SK-N-SH treated with all-trans-retinoic acid at 6 μM for 48 hours (cell line): ENCODE measurements around the gene CCND3.

Experiments
- ATAC-seq: fragments of 200-7000 bp; cut with Tn5 transposase; 3 replicates; pipeline ENCODE4 v1.9.1; 2020; ENCODE audit warnings: mild to moderate bottlenecking, moderate library complexity
- ARNTL ChIP-seq: fragments of 450-650 bp; formaldehyde crosslinking; IDR thresholded peaks from 2 replicates; pipeline ENCODE4 v1.5.0; 2020; ENCODE audit warnings: low read depth, mild to moderate bottlenecking, moderate library complexity, borderline replicate concordance
- BACH2 ChIP-seq: fragments of 250-450 bp; sonication (Bioruptor Pico); IDR thresholded peaks from 2 replicates; pipeline ENCODE4 v1.9.0; 2021; ENCODE audit warnings: mild to moderate bottlenecking, borderline replicate concordance
- CSDC2 ChIP-seq: fragments of 250-450 bp; sonication (Bioruptor Pico); IDR thresholded peaks from 2 replicates; pipeline ENCODE4 v1.5.0; 2020; ENCODE audit warnings: mild to moderate bottlenecking, moderate library complexity
- ESRRG ChIP-seq: fragments of 250-450 bp; sonication (Bioruptor Pico); IDR thresholded peaks from 2 replicates; pipeline ENCODE4 v1.6.1; 2021; ENCODE audit warnings: mild to moderate bottlenecking
- GLIS3 ChIP-seq: fragments of 250-450 bp; sonication (Bioruptor Pico); IDR thresholded peaks from 2 replicates; pipeline ENCODE4 v1.5.0; 2020; ENCODE audit warnings: mild to moderate bottlenecking, moderate library complexity
- OSR1 ChIP-seq: fragments of 250-450 bp; sonication (Bioruptor Pico); IDR thresholded peaks from 2 replicates; pipeline ENCODE4 v1.8.0; 2022; ENCODE audit warnings: moderate library complexity, mild to moderate bottlenecking, inconsistent platforms
- PPARA ChIP-seq: fragments of 250-450 bp; sonication (Bioruptor Pico); IDR thresholded peaks from 2 replicates; pipeline ENCODE4 v1.5.0; 2020; ENCODE audit warnings: mild to moderate bottlenecking, borderline replicate concordance
- RARB ChIP-seq: fragments of 250-450 bp; sonication (Bioruptor Pico); IDR thresholded peaks from 2 replicates; pipeline ENCODE4 v1.8.0; 2021; ENCODE audit warnings: mild to moderate bottlenecking, moderate library complexity
- TCF4 ChIP-seq: fragments of 250-450 bp; sonication (Bioruptor Pico); IDR thresholded peaks from 2 replicates; pipeline ENCODE4 v1.8.0; 2021; ENCODE audit warnings: mild to moderate bottlenecking, moderate library complexity, borderline replicate concordance
- TOX ChIP-seq: fragments of 250-450 bp; sonication (Bioruptor Pico); IDR thresholded peaks from 2 replicates; pipeline ENCODE4 v1.8.0; 2021; ENCODE audit warnings: mild to moderate bottlenecking, moderate library complexity, borderline replicate concordance
- ZC3H10 ChIP-seq: fragments of 250-450 bp; sonication (Bioruptor Pico); IDR thresholded peaks from 2 replicates; pipeline ENCODE4 v1.5.1; 2021; ENCODE audit warnings: mild to moderate bottlenecking, moderate library complexity
- ZFP3 ChIP-seq: fragments of 250-450 bp; sonication (Bioruptor Pico); IDR thresholded peaks from 2 replicates; pipeline ENCODE4 v1.5.0; 2020; ENCODE audit warnings: mild to moderate bottlenecking, moderate library complexity
- ZFP30 ChIP-seq: fragments of 450-650 bp; formaldehyde crosslinking; IDR thresholded peaks from 2 replicates; pipeline ENCODE4 v1.5.0; 2022; ENCODE audit warnings: mild to moderate bottlenecking, moderate library complexity
- ZNF565 ChIP-seq: fragments of 450-650 bp; formaldehyde crosslinking; conservative IDR thresholded peaks from 2 replicates; pipeline ENCODE4 v1.5.0; 2020; ENCODE audit warnings: low read depth, mild to moderate bottlenecking, moderate library complexity
- ZNF8 ChIP-seq: fragments of 450-650 bp; formaldehyde crosslinking; IDR thresholded peaks from 2 replicates; pipeline ENCODE4 v1.5.0; 2020; ENCODE audit warnings: mild to moderate bottlenecking, moderate library complexity
- TF ChIP-seq, protein P1 (sequence below): fragments of 250-450 bp; sonication (Bioruptor Pico); IDR thresholded peaks from 2 replicates; pipeline ENCODE4 v1.5.1; 2021; ENCODE audit warnings: mild to moderate bottlenecking, moderate library complexity
- TF ChIP-seq, protein P2 (sequence below): fragments of 250-450 bp; sonication (Bioruptor Pico); IDR thresholded peaks from 2 replicates; pipeline ENCODE4 v1.8.0; 2020; ENCODE audit warnings: mild to moderate bottlenecking, moderate library complexity, borderline replicate concordance
- TF ChIP-seq, protein P3 (sequence below): fragments of 250-450 bp; sonication (Bioruptor Pico); IDR thresholded peaks from 2 replicates; pipeline ENCODE4 v1.5.1; 2020; ENCODE audit warnings: low read depth, mild to moderate bottlenecking, moderate library complexity
- TF ChIP-seq, protein P4 (sequence below): fragments of 250-450 bp; sonication (Bioruptor Pico); IDR thresholded peaks from 2 replicates; pipeline ENCODE4 v1.5.0; 2020; ENCODE audit warnings: mild to moderate bottlenecking, moderate library complexity
- TF ChIP-seq, protein P5 (sequence below): fragments of 250-450 bp; sonication (Bioruptor Pico); IDR thresholded peaks from 2 replicates; pipeline ENCODE4 v1.8.0; 2021; ENCODE audit warnings: low read depth, mild to moderate bottlenecking, moderate library complexity, borderline replicate concordance

Gene CCND3

DNA sequence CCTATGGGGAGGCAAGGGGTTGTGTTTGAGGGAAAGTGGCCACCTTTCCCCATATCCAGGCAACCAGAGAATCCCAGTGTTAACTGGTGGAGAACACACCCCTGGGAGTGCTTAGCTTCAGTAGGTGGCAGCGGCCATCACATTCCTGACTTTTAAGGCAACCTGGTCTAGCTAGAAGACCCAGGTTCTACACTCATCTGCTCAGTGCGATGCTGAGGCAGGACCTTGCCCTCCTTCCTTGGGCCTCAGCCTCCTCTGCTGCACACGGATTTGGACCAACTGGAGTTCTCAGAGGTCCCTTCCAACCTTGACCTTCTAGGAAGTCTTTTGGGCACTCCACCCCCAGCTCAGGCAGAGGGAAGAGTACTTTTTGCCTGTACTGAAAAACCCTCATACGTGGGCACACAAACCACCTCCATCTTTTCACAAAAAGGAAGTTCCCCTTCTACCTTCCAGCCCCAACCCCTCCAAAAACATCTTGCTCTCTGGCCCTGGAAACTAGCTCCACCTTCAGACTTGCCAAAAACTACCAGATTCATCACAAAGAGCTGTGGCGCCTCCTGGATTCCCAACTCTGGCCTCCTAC, 2.9 kb downstream of the CCND3 start (continued):
- TF ChIP-seq, protein P1, sequence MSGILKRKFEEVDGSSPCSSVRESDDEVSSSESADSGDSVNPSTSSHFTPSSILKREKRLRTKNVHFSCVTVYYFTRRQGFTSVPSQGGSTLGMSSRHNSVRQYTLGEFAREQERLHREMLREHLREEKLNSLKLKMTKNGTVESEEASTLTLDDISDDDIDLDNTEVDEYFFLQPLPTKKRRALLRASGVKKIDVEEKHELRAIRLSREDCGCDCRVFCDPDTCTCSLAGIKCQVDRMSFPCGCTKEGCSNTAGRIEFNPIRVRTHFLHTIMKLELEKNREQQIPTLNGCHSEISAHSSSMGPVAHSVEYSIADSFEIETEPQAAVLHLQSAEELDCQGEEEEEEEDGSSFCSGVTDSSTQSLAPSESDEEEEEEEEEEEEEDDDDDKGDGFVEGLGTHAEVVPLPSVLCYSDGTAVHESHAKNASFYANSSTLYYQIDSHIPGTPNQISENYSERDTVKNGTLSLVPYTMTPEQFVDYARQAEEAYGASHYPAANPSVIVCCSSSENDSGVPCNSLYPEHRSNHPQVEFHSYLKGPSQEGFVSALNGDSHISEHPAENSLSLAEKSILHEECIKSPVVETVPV (CRISPR knock-in tag) = no peak
- TF ChIP-seq, protein P2, sequence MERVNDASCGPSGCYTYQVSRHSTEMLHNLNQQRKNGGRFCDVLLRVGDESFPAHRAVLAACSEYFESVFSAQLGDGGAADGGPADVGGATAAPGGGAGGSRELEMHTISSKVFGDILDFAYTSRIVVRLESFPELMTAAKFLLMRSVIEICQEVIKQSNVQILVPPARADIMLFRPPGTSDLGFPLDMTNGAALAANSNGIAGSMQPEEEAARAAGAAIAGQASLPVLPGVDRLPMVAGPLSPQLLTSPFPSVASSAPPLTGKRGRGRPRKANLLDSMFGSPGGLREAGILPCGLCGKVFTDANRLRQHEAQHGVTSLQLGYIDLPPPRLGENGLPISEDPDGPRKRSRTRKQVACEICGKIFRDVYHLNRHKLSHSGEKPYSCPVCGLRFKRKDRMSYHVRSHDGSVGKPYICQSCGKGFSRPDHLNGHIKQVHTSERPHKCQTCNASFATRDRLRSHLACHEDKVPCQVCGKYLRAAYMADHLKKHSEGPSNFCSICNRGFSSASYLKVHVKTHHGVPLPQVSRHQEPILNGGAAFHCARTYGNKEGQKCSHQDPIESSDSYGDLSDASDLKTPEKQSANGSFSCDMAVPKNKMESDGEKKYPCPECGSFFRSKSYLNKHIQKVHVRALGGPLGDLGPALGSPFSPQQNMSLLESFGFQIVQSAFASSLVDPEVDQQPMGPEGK (CRISPR knock-in tag) = no peak

DNA sequence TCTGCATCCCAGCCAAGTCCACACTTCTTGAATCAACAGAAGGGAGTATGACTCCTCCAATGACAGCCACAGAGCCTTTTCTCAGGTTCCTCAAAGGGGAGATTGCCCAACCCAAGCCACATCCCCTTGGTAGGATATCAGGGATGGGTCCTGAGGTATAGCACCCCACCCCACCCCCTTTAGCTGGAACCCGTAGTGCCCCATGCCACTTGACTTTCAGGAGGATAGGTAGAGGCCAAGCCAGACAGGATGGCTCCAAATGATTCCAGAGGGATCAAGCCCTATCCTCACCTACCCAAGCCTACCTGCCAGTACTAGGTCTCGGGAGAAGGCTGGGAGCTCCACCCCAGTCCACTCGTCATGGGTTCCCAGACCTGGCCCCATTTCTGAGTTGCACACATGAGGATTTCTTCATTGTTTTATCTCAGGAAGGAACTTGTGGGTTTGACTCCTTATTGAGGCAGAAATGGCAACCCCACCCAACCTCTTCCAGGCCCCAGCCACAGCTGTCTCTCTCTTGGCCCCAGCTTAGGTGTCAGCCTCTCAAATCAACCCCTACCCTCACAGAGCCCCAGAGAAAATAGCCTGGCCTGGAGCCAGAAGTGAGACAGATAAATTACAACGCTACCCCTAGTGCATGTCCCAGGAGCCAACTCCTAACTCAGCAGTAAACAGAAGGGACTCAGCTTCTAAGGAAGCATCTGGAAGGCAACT, 3.6 kb downstream of the CCND3 start:
- ATAC-seq = no peak
- TF ChIP-seq PPARA (CRISPR knock-in tag) = no peak
- TF ChIP-seq, protein P3, sequence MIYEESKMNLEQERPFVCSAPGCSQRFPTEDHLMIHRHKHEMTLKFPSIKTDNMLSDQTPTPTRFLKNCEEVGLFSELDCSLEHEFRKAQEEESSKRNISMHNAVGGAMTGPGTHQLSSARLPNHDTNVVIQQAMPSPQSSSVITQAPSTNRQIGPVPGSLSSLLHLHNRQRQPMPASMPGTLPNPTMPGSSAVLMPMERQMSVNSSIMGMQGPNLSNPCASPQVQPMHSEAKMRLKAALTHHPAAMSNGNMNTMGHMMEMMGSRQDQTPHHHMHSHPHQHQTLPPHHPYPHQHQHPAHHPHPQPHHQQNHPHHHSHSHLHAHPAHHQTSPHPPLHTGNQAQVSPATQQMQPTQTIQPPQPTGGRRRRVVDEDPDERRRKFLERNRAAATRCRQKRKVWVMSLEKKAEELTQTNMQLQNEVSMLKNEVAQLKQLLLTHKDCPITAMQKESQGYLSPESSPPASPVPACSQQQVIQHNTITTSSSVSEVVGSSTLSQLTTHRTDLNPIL (CRISPR knock-in tag) = no peak
- TF ChIP-seq, protein P1 (CRISPR knock-in tag) = no peak
- TF ChIP-seq TOX (CRISPR knock-in tag) = no peak
- TF ChIP-seq RARB (CRISPR knock-in tag) = no peak
- TF ChIP-seq, protein P2 (CRISPR knock-in tag) = no peak
- no peak for TF ChIP-seq ZNF8 (CRISPR knock-in tag)
- no peak for TF ChIP-seq ZNF565 (CRISPR knock-in tag)
- TF ChIP-seq, protein P4, sequence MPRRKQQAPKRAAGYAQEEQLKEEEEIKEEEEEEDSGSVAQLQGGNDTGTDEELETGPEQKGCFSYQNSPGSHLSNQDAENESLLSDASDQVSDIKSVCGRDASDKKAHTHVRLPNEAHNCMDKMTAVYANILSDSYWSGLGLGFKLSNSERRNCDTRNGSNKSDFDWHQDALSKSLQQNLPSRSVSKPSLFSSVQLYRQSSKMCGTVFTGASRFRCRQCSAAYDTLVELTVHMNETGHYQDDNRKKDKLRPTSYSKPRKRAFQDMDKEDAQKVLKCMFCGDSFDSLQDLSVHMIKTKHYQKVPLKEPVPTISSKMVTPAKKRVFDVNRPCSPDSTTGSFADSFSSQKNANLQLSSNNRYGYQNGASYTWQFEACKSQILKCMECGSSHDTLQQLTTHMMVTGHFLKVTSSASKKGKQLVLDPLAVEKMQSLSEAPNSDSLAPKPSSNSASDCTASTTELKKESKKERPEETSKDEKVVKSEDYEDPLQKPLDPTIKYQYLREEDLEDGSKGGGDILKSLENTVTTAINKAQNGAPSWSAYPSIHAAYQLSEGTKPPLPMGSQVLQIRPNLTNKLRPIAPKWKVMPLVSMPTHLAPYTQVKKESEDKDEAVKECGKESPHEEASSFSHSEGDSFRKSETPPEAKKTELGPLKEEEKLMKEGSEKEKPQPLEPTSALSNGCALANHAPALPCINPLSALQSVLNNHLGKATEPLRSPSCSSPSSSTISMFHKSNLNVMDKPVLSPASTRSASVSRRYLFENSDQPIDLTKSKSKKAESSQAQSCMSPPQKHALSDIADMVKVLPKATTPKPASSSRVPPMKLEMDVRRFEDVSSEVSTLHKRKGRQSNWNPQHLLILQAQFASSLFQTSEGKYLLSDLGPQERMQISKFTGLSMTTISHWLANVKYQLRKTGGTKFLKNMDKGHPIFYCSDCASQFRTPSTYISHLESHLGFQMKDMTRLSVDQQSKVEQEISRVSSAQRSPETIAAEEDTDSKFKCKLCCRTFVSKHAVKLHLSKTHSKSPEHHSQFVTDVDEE (CRISPR knock-in tag) = no peak
- no peak for TF ChIP-seq BACH2 (CRISPR knock-in tag)
- TF ChIP-seq OSR1 = no peak
- TF ChIP-seq ARNTL = no peak
- TF ChIP-seq, protein P5, sequence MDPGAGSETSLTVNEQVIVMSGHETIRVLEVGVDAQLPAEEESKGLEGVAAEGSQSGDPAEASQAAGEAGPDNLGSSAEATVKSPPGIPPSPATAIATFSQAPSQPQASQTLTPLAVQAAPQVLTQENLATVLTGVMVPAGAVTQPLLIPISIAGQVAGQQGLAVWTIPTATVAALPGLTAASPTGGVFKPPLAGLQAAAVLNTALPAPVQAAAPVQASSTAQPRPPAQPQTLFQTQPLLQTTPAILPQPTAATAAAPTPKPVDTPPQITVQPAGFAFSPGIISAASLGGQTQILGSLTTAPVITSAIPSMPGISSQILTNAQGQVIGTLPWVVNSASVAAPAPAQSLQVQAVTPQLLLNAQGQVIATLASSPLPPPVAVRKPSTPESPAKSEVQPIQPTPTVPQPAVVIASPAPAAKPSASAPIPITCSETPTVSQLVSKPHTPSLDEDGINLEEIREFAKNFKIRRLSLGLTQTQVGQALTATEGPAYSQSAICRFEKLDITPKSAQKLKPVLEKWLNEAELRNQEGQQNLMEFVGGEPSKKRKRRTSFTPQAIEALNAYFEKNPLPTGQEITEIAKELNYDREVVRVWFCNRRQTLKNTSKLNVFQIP (CRISPR knock-in tag) = no peak

DNA sequence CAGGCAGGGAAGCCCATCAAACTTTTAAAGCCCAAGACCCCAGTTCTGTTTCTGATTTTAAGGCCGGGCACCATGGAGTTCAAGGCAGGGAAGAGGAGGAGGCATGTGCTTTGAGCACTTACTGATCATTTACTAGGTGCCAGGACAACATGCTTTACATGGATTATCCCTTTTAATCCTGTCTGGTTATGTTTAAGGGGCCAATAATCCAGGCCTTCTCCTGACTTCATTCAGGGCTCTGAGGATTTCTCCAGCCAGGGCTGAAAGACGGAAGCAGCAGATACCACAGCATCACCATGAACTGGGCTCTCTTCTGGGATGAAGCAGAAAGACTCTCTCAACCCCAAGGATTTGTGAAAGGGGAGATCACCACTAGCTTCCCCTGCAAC, 4.1 kb downstream of the CCND3 start:
- ATAC-seq = no peak
- no peak for TF ChIP-seq TCF4
- TF ChIP-seq GLIS3 = no peak
- no peak for TF ChIP-seq ZFP30 (CRISPR knock-in tag)
- TF ChIP-seq ESRRG = no peak
- TF ChIP-seq, protein P1 (CRISPR knock-in tag) = no peak
- TF ChIP-seq ARNTL = no peak
- no peak for TF ChIP-seq CSDC2
- TF ChIP-seq, protein P3 (CRISPR knock-in tag) = no peak
- no peak for TF ChIP-seq PPARA (CRISPR knock-in tag)
- TF ChIP-seq ZFP3 (CRISPR knock-in tag) = no peak
- TF ChIP-seq ZC3H10 = no peak
- TF ChIP-seq RARB (CRISPR knock-in tag) = no peak
